Activated naive CD4-positive, alpha-beta T cell treated with anti-CD3 and anti-CD28 coated beads, Interleukin-2, amount 10 ng/mL, durations not matched to agents 7 days and 5 days (primary cell): ENCODE results near the gene SCEL.

Experiments used
- CTCF ChIA-PET: fragments of 350-600 bp; sonication (Branson Sonifier 250); formaldehyde crosslinking; loops from one replicate; lab custom pipeline; 2021; ENCODE audit warnings: antibody characterized with exemption; lab: Charles Lee
- DNase-seq: peaks from one replicate; pipeline ENCODE4 v3.0.0-alpha.2; 2020
- H3K27ac Mint-ChIP-seq: one replicate; pipeline ENCODE4 v1.8.0; 2021; ENCODE audit warnings: mild to moderate bottlenecking, moderate library complexity, mixed read lengths
- H3K27me3 Mint-ChIP-seq: one replicate; pipeline ENCODE4 v1.8.0; 2021; ENCODE audit warnings: mild to moderate bottlenecking, mixed read lengths
- H3K36me3 Mint-ChIP-seq: one replicate; pipeline ENCODE4 v1.8.0; 2021; ENCODE audit warnings: mixed read lengths
- H3K4me1 Mint-ChIP-seq: one replicate; pipeline ENCODE4 v1.8.0; 2021; ENCODE audit warnings: mixed read lengths
- H3K4me3 Mint-ChIP-seq: one replicate; pipeline ENCODE4 v1.8.0; 2021; ENCODE audit warnings: mild to moderate bottlenecking, moderate library complexity, mixed read lengths
- H3K9me3 Mint-ChIP-seq: one replicate; pipeline ENCODE4 v1.8.0; 2021; ENCODE audit warnings: mixed read lengths

SCEL gene

DNA sequence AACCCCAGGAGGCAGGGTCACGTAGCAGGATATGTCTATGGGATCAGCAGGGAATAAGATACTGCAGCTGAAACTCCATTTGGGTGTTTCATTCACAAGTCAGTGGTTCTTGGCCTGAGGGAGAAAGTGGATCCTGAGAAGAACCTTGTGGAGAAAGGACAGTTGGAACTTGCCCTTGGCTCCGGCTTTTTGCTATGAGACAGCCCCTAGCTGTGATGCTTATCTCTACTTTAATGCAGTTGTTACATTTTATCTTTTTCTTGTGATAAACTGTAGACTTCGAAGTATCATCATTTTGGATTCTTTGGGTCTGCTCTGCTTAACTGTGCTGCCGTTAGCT is 6.0 kb upstream of the SCEL start:
- peaks cover 6% of the 10 kb centered on the region for H3K27me3 Mint-ChIP-seq
- no peaks in the 10 kb centered on the region for H3K9me3 Mint-ChIP-seq
- no peaks in the 10 kb centered on the region for H3K4me1 Mint-ChIP-seq
- no peak overlapping the region for H3K27ac Mint-ChIP-seq
- CTCF ChIA-PET, result no interaction called here
- no peak overlapping the region for H3K4me3 Mint-ChIP-seq
- no peaks in the 10 kb centered on the region for H3K36me3 Mint-ChIP-seq
- DNase-seq, result no peak

DNA sequence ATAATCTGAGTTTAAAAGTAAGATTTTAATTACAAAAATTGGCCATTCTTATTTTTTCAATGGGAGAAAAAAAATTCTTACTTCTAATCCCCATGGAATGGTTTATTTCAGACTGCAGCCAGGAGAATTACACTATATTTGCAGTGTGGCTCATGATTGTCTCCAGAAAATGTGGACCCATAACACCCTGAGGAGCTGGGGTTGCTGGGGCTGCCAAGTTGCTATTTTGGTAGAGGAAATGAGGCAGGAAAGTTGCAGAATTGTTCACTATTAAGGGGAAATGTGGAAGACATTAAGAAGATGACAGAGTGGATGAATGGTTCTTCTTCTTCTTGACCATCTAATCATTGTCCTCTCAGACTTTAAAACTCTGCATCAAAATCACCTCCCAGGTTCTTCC is 4.6 kb upstream of the SCEL start:
- Mint-ChIP-seq H3K27me3 (peaks cover 8% of the 10 kb centered on the region), H3K4me3 (no peak overlapping the region), H3K4me1 (no peaks in the 10 kb centered on the region), H3K9me3 (no peaks in the 10 kb centered on the region), H3K27ac (no peak overlapping the region), H3K36me3 (no peaks in the 10 kb centered on the region)
- no peak for DNase-seq
- CTCF ChIA-PET, result no interaction called here

DNA sequence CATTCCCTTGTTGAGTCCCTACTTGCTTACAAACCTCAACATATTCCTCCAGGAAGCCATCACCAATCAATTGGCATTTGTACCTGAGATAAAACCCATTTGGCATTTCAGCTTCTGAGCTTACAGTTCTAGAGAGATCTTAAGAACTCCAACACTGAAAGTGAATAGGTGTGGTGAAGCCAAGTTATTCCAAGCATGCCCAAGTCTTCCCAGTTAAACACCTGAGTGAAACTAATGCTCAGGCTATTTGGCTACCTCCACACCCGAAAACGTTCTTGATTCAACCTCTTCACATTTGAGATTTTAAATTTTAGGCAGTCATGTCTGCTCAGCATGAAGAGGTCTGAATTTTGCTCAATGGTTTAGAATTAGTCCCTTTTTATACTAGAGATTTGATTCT is 2.5 kb upstream of the SCEL start:
- Mint-ChIP-seq H3K4me3 (no peak overlapping the region), H3K27ac (no peak overlapping the region), H3K27me3 (peaks cover 8% of the 10 kb centered on the region), H3K4me1 (no peaks in the 10 kb centered on the region), H3K36me3 (no peaks in the 10 kb centered on the region), H3K9me3 (no peaks in the 10 kb centered on the region)
- DNase-seq, result no peak
- CTCF ChIA-PET, result no interaction called here

DNA sequence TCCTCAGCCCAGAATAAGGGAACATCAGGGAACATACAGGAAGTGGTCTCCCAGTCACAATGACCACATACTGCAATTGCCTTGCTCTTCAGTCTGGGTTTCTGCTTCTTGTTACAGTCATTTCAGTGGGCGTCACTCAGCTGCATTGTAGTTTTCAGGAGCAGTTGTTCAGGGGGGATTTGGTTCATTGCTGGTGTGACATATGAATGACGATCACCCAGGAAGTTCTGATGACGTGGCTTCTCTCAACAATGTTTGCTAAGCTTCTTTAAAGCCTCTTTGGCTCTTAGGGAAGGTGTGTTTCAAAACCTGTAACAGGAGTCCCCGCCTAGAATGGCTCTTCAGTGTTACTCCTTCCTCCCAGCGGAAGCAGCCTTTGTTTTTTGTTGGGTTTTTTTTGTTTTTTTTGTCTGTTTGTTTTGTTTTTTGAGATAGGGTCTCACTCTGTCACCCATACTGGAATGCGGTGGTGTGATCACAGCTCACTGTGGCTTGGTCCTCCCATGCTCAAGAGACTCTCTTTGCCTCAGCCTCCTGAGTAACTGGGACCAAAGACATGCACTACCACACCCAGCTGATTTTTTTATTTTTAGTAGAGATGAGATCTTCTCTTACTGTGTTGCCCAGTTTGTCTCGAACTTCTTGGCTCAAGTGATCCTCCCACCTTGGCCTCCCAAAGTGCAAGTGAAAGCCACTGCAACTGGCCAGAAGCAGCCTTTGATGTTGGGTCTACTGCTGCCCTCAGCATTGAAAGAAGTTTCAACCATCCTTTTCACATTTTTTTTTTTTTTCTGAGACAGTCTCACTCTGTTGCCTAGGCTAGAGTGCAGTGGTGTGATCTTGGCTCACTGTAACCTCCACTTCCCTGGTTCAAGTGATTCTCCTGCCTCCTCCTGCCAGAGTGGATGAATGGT is 1.4 kb upstream of the SCEL start:
- Mint-ChIP-seq H3K27ac (no peak overlapping the region), H3K4me1 (no peaks in the 10 kb centered on the region), H3K27me3 (peaks cover 8% of the 10 kb centered on the region), H3K36me3 (no peaks in the 10 kb centered on the region), H3K9me3 (no peaks in the 10 kb centered on the region), H3K4me3 (no peak overlapping the region)
- DNase-seq, result no peak
- CTCF ChIA-PET, result no interaction called here

DNA sequence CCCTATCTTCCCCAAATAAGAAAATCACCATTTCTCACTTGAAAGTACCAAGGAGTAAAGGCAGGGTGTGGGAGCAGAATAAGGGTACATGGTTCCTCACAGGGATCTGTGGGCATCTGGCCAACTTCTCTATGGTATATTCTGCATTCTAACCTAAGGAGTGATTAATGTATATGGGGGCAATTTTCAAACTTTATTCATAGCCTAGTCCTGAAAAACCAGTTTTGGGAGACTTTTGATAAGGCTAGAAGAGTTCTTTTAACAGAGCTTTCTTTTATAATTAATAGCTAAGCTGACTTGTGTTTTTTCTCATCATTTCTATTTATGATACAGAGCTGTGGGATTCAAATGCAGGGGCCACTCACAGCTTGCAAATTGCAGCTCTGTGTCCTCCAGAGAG is 852 bp downstream of the SCEL start:
- no peak overlapping the region for H3K27ac Mint-ChIP-seq
- CTCF ChIA-PET, result no interaction called here
- H3K36me3 Mint-ChIP-seq, result no peaks in the 10 kb centered on the region
- no peak for DNase-seq
- H3K4me3 Mint-ChIP-seq, result no peak overlapping the region
- H3K4me1 Mint-ChIP-seq, result no peaks in the 10 kb centered on the region
- no peaks in the 10 kb centered on the region for H3K9me3 Mint-ChIP-seq
- H3K27me3 Mint-ChIP-seq, result peaks cover 11% of the 10 kb centered on the region

DNA sequence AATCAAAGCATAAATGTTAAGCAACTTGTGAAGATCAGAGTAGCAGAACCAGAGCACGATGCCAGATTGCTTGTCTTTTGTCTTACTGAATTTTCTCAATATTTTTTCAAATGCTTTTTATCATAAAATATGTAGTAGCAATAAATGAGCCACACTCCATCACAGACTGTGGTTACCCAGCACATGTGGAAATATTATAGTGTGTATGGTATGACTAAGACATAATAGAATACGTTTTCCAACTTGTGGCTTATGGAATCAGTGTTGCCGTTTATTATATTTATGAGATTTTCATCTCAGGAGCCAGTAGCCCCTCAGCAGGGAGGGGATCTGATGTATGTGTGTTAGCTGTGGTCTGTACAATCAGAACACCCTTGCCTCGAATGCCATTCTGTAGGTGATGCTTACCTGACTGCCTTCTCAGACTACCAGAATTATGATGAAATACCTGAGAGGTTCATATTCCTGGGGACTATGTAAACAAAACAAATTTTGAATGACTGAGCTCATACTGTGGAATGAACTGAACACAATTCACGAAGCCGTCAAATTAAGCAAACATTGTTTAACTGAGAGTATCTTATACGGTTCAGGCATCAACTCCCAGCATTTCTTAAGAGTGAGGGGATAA is 1.9 kb downstream of the SCEL start:
- DNase-seq, result no peak
- Mint-ChIP-seq H3K36me3 (no peaks in the 10 kb centered on the region), H3K4me1 (no peaks in the 10 kb centered on the region), H3K4me3 (no peak overlapping the region), H3K27ac (no peak overlapping the region), H3K27me3 (peaks cover 11% of the 10 kb centered on the region), H3K9me3 (no peaks in the 10 kb centered on the region)
- CTCF ChIA-PET, result no interaction called here

DNA sequence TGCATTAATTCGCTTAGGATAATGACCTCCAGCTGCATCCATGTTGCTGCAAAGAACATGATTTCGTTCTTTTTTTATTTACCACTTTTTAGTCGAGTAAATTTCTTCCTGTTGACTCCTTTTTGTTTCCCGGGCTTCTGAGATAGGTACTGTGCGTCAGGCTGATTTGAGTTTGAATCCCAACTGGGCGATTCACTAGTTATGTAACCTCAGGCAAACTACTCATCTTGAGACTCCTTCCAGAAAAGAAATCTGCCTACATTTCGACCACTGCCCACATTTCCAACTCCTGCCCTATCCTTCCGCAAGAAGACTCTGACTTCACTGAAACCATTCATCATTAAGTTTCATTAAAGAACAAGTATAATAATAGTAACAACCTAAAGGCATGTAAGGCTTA is 8.2 kb downstream of the SCEL start:
- no peaks in the 10 kb centered on the region for H3K4me1 Mint-ChIP-seq
- no peak for DNase-seq
- no peaks in the 10 kb centered on the region for H3K9me3 Mint-ChIP-seq
- H3K4me3 Mint-ChIP-seq, result no peak overlapping the region
- no peak overlapping the region for H3K27ac Mint-ChIP-seq
- H3K36me3 Mint-ChIP-seq, result no peaks in the 10 kb centered on the region
- H3K27me3 Mint-ChIP-seq, result peaks cover 11% of the 10 kb centered on the region
- CTCF ChIA-PET, result no interaction called here

DNA sequence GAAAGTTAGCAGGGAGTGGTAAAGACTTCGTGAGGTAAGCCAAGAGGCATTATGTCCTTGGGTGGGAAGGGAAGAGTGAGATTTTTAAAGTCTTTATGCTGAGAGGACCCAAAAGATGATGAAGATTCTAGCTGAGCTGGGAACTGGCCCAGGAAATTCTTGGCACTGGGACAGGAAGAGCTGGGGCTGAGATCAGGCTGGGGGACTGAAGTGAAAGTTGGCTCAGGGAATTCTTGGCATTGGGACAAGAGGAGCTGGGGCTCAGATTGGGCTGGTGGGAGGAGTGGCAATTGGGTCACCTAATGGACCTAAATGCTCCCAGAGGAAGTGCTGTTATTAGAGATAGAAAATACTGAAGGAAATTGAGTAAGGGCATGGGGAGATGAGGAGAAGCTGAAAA is 8.8 kb downstream of the SCEL start:
- no peak overlapping the region for H3K27ac Mint-ChIP-seq
- CTCF ChIA-PET, result no interaction called here

DNA sequence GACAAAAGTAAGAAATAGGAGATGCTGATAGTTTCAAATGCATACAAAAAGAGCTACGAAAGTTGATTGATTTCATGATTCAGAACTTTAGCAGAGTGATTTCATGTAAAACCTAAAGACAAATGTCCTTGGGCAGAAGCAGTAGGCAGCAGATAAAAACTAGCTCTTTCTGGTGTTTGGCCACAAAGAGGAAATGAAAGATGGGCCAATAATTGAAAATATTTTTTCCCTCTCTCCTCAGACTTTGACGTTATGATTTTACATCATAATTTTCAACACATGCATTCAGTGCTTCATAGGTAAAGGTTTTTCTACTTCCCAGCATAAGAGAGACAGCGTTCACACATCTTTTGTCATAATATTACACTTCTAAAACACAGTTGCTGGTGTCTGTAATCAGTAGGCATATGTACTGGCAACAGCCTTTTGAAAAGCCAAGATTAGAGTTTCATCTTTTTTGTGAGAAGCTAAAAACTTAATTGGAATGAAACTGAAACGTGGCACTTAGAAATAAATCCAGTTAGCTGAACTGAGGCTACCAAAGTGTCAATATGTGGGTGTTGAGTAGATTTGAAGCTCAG is 9.3 kb downstream of the SCEL start:
- no peak for DNase-seq
- CTCF ChIA-PET, result no interaction called here
- H3K4me1 Mint-ChIP-seq, result no peaks in the 10 kb centered on the region
- H3K4me3 Mint-ChIP-seq, result no peak overlapping the region
- H3K9me3 Mint-ChIP-seq, result no peaks in the 10 kb centered on the region
- no peak overlapping the region for H3K27ac Mint-ChIP-seq
- no peaks in the 10 kb centered on the region for H3K36me3 Mint-ChIP-seq
- H3K27me3 Mint-ChIP-seq, result peaks cover 11% of the 10 kb centered on the region

More for the DNA sequence above, 8.8 kb downstream of the SCEL start:
- Mint-ChIP-seq H3K36me3 (no peaks in the 10 kb centered on the region), H3K27me3 (peaks cover 11% of the 10 kb centered on the region), H3K4me1 (no peaks in the 10 kb centered on the region), H3K9me3 (no peaks in the 10 kb centered on the region), H3K4me3 (no peak overlapping the region)
- no peak for DNase-seq

DNA sequence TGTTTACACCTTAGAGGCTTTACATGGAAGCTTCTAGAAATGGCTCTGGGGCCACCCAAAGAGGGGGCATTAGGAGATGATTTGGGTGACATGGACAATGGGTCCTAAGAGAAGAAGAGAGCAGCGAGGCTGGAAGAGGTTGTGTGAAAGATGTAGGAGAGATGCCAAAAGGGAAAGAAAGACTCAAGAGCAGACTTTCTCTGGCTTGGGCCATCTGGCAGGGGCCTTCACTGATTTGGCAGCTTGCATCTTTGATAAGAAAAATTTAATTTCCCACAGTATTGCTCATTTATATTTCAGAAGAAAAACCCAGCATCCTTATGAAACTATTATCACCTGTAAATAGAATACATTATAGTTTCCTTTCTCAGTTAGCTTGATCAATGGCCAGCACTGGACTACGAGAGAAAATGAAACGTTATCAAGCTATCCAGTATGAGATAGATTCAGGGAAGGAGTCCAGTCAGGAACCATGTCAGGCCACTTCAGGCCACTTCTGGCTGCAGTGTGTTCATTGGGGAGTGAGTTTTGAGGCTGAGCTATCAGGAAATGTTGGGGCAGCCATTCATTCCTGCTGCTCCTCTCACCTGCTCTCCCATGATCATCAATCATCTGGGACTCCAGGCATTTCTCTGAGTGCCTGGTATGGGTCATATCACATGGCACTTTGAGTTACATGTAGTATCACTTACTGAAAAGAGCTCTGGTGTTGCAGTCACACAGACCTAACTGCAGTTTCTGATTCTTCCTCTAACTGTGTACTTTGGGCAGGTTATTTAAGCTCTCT is 10.3 kb downstream of the SCEL start:
- H3K4me1 Mint-ChIP-seq, result no peaks in the 10 kb centered on the region
- peaks cover 8% of the 10 kb centered on the region for H3K27me3 Mint-ChIP-seq
- H3K4me3 Mint-ChIP-seq, result no peak overlapping the region
- no peaks in the 10 kb centered on the region for H3K9me3 Mint-ChIP-seq
- CTCF ChIA-PET, result no interaction called here
- H3K27ac Mint-ChIP-seq, result no peak overlapping the region
- no peak for DNase-seq
- no peaks in the 10 kb centered on the region for H3K36me3 Mint-ChIP-seq

DNA sequence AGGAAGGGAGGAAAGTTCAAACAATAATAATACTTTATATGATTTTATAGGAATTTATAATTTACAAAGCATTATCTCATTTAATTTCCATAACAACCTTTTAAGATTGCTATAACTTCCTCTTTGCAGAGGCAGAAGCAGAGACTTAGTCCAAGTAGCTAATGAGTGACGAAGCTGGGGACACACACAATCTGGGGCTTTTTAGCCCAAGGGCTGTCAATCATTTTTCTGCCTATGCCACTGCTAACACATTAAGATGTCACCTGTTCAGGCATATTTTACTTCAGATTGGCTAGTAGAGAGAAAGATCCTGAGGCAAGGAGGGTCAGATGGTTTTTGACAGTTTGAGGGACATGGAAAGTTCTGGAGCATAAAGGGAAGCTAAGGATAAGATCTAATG is 12.6 kb downstream of the SCEL start:
- no peak for DNase-seq
- no peaks in the 10 kb centered on the region for H3K9me3 Mint-ChIP-seq
- no peaks in the 10 kb centered on the region for H3K36me3 Mint-ChIP-seq
- H3K27me3 Mint-ChIP-seq, result peaks cover 8% of the 10 kb centered on the region
- no peak overlapping the region for H3K27ac Mint-ChIP-seq
- CTCF ChIA-PET, result no interaction called here
- no peak overlapping the region for H3K4me3 Mint-ChIP-seq
- H3K4me1 Mint-ChIP-seq, result no peaks in the 10 kb centered on the region

DNA sequence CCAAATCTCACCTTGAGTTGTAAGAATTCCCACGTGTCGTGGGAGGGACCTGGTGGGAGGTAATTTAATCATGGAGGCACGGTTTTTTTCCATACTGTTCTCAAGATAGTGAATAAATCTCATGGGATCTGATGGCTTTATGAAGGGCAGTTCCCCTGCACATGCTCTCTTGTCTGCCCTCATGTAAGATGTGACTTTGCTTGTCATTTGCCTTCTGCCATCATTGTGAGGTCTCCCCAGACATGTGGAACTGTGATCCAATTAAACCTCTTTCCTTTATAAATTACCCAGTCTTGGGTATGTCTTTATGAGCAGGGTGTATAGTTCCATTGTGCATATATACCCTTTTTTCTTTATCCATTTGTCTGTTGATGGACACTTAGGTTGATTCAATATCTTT is 13.1 kb downstream of the SCEL start:
- Mint-ChIP-seq H3K9me3 (no peaks in the 10 kb centered on the region), H3K4me1 (no peaks in the 10 kb centered on the region), H3K4me3 (no peak overlapping the region), H3K36me3 (no peaks in the 10 kb centered on the region), H3K27ac (no peak overlapping the region), H3K27me3 (peaks cover 8% of the 10 kb centered on the region)
- DNase-seq, result no peak
- CTCF ChIA-PET, result no interaction called here

DNA sequence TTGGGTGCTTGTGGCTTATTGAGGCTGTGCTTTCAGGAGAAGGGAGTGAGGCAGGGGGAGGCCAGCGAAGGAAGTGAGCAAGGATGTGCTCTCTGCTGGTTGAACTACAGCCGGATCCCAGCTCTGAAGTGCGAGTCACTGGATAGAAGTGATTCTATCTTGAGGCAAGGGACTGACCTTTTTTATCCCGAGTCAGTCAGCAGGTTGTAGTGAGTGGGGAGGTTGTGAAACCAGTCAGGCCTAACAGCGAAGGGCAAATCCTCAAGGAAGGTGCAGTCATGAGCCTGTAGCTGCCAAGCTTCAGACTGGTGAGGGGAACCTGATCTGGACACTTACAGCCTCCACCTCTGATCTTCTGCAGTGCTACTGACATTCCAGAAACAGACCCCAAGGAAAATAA is 18.6 kb downstream of the SCEL start:
- H3K27ac Mint-ChIP-seq, result no peak overlapping the region
- CTCF ChIA-PET, result no interaction called here
- no peaks in the 10 kb centered on the region for H3K9me3 Mint-ChIP-seq
- no peak overlapping the region for H3K4me3 Mint-ChIP-seq
- no peaks in the 10 kb centered on the region for H3K36me3 Mint-ChIP-seq
- H3K27me3 Mint-ChIP-seq, result peaks cover 4% of the 10 kb centered on the region
- H3K4me1 Mint-ChIP-seq, result peaks cover 8% of the 10 kb centered on the region
- no peak for DNase-seq

DNA sequence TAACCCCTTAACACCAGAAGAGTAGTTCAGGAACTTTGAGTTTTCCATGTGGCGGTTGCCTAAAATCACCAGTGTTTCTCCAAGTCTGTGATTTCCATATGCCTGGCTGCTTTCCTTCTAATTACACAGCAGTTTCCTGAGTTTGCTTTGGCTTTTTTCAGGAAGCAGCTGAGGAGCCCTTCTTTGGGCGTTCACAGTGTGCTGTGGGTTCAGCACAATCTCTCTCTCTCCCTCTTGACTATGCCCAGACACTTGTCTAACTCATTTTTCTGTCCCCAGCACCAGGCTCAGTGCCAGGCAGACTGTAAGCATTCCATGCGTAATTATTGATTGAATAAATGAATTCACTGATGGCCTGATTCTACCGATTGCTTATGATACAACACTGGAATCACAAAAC is 19.7 kb downstream of the SCEL start:
- CTCF ChIA-PET, result no interaction called here
- H3K9me3 Mint-ChIP-seq, result no peaks in the 10 kb centered on the region
- peaks cover 4% of the 10 kb centered on the region for H3K27me3 Mint-ChIP-seq
- no peak overlapping the region for H3K27ac Mint-ChIP-seq
- no peaks in the 10 kb centered on the region for H3K36me3 Mint-ChIP-seq
- H3K4me1 Mint-ChIP-seq, result peaks cover 12% of the 10 kb centered on the region
- DNase-seq, result no peak
- no peak overlapping the region for H3K4me3 Mint-ChIP-seq
